ENCODE measurements around the gene XYLT1.

GRCh38 chr16:17304491-17305119 lies 166.2 kb downstream of the XYLT1 start:
- TF ChIP-seq MZF1 (CRISPR knock-in tag; IDR thresholded peaks at IDR 0.05; ENCODE audit: borderline replicate concordance) (no peak), HMGA1 (CRISPR knock-in tag; conservative IDR thresholded peaks at IDR 0.05) (no peak)
- TF ChIP-seq, protein P1, sequence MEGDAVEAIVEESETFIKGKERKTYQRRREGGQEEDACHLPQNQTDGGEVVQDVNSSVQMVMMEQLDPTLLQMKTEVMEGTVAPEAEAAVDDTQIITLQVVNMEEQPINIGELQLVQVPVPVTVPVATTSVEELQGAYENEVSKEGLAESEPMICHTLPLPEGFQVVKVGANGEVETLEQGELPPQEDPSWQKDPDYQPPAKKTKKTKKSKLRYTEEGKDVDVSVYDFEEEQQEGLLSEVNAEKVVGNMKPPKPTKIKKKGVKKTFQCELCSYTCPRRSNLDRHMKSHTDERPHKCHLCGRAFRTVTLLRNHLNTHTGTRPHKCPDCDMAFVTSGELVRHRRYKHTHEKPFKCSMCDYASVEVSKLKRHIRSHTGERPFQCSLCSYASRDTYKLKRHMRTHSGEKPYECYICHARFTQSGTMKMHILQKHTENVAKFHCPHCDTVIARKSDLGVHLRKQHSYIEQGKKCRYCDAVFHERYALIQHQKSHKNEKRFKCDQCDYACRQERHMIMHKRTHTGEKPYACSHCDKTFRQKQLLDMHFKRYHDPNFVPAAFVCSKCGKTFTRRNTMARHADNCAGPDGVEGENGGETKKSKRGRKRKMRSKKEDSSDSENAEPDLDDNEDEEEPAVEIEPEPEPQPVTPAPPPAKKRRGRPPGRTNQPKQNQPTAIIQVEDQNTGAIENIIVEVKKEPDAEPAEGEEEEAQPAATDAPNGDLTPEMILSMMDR (CRISPR knock-in tag; IDR thresholded peaks at IDR 0.05): no peak

Measured in HepG2 (cell line).